GM12801 (cell line): Measurements from ENCODE around the gene COL6A1.

ENCODE experiments used
- CTCF ChIP-seq: IDR thresholded peaks from one replicate; pipeline ENCODE4 v1.5.1; 2011; ENCODE audit warnings: control low read depth; ENCODE audit not compliant: insufficient read length; ENCODE audit errors: extremely low read depth

Gene COL6A1

GRCh38 chr21:46005081-46005480 is 23.5 kb downstream of the COL6A1 start:
- TF ChIP-seq CTCF: no peak

GRCh38 chr21:46005481-46005881 is 23.9 kb downstream of the COL6A1 start:
- no peak for TF ChIP-seq CTCF

- TF ChIP-seq CTCF: no peak
Observed at GRCh38 chr21:46006547-46007491, 25.2 kb downstream of the COL6A1 start.

DNA sequence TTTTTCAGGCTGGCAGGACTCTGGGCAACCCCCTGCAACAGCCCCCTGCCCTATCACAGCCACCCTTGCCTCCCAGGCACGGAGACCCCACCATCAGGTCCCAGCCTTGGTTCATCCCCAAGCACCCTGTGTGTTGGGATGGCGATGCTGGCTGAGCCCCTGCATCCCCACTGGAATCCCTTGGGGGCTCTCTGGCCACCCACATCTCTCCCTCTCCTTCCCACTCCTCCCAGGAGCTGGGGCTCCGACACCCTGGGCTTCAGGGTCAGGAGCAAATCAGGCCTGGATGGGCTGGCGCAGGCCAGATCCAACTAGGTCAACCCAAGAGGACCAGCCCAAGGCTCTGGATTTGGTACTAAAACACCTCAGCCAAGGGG is 25.9 kb downstream of the COL6A1 start:
- no peak for TF ChIP-seq CTCF

DNA sequence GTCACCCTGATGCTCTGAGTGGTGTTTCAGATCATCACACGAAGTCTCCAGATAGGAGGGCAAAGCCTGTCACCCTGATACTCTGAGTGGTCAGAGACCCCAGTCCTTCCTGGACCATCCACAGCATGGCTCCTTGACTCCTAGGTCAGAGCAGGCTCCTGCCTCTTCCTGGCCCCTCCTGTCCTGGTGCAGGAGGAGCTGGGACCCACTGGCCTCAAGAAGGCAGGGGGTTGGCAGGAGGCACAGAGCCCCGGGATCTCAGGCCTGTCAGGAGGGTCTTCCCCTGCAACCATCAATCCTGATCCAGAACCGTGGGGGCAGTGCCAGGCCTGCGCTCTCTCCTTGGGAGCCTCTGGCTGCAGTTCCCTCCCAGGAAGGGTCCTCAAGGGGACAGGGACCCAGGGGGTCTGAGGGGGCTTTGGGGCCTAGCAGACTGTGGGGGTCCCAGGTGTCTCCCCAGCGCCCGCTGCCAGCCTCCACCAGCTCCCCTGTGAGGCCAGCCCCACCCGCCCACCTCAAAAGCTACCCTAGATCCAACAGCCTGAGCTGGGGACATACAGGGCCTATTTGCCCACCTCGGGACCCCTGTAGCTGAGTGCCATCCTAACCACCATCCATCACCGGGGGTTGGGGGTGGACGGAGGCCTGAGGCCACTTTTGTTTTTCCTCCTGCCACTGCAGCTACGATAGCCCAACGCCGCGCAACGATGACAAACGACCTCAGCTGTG is 27.5 kb downstream of the COL6A1 start:
- no peak for TF ChIP-seq CTCF

GRCh38 chr21:46009951-46010705 is 28.6 kb downstream of the COL6A1 start:
- no peak for TF ChIP-seq CTCF
